ENCODE measurements around the gene NOXA1.

Gene NOXA1

GRCh38 chr9:137456864-137457405, 33.7 kb downstream of the NOXA1 start:
- no peak overlapping the region for H2AFZ ChIP-seq (ENCODE audit: low read length)
- no peak overlapping the region for H4K8ac ChIP-seq (ENCODE audit: low read depth, low read length)
- WGBS, 2 donors (ENCODE audit: extremely low coverage in 2 of 2, insufficient read length in 2 of 2, insufficient replicate concordance in 1 of 2), result no CpG with 5 or more reads among the region's 10 CpGs
- H3K4ac ChIP-seq (ENCODE audit: low read length), result no peak overlapping the region
- H3K9me3 ChIP-seq (replicated peaks in 1 of 2; ENCODE audit: control insufficient read depth in 2 of 2, insufficient read depth in 1 of 2, low read depth in 1 of 2, low read length in 2 of 2), result no peaks in the 10 kb centered on the region
- H3K27me3 ChIP-seq (ENCODE audit: control insufficient read depth in 3 of 3, insufficient read depth in 3 of 3, low read depth in 1 of 3, low read length in 3 of 3), result no peaks in the 10 kb centered on the region
- no peak overlapping the region for H3K4me2 ChIP-seq (ENCODE audit: insufficient read depth, low read length, poor library complexity, severe bottlenecking)
- no peak overlapping the region for H2BK120ac ChIP-seq (ENCODE audit: low read depth, low read length)
- H4K91ac ChIP-seq (ENCODE audit: low read depth, low read length, poor library complexity), result no peak overlapping the region
- H3K9ac ChIP-seq (ENCODE audit: low read depth, low read length, poor library complexity), result no peak overlapping the region
- no peak overlapping the region for H2BK12ac ChIP-seq (ENCODE audit: low read length)
- H2BK5ac ChIP-seq (ENCODE audit: low read length), result no peak overlapping the region
- DNase-seq (ENCODE audit: low spot score), result no peak
- no peak overlapping the region for H3K18ac ChIP-seq (ENCODE audit: low read length)
- no peak overlapping the region for H3K27ac ChIP-seq (replicated peaks; ENCODE audit: low read length)
- peak overlapping the region; percentile 93 for H3K23ac ChIP-seq (ENCODE audit: low read depth, low read length, poor library complexity)
- H3K14ac ChIP-seq (ENCODE audit: low read length), result no peak overlapping the region
- H3K4me1 ChIP-seq (ENCODE audit: control insufficient read depth in 2 of 2, insufficient read depth in 1 of 2, low read depth in 1 of 2, low read length in 2 of 2), result peaks cover 11 to 26% of the 10 kb centered on the region in 2 donors
- H3K36me3 ChIP-seq (replicated peaks in 1 of 2; ENCODE audit: control insufficient read depth in 2 of 2, insufficient read depth in 2 of 2, low read length in 2 of 2), result peaks cover 26 to 53% of the 10 kb centered on the region in 2 donors
- H2AK5ac ChIP-seq (ENCODE audit: low read depth, low read length), result peak overlapping the region; percentile 70
- H3K4me3 ChIP-seq (ENCODE audit: low read length in 2 of 2), result no peak overlapping the region
- H2BK15ac ChIP-seq (ENCODE audit: low read length), result no peak overlapping the region
- peaks cover 28% of the 10 kb centered on the region for H3K79me1 ChIP-seq (ENCODE audit: low read depth, low read length)

- Histone ChIP-seq H2BK15ac (ENCODE audit: low read length) (peak overlapping the region; percentile 37), H3K4me1 (ENCODE audit: control insufficient read depth in 2 of 2, insufficient read depth in 1 of 2, low read depth in 1 of 2, low read length in 2 of 2) (peaks cover 11 to 26% of the 10 kb centered on the region in 2 donors), H3K4me3 (ENCODE audit: low read length in 2 of 2) (peak overlapping the region in 1 of 2 donors; percentile 81), H3K4me2 (ENCODE audit: insufficient read depth, low read length, poor library complexity, severe bottlenecking) (peak overlapping the region; percentile 97), H3K9me3 (replicated peaks in 1 of 2; ENCODE audit: control insufficient read depth in 2 of 2, insufficient read depth in 1 of 2, low read depth in 1 of 2, low read length in 2 of 2) (peaks cover 0 to 2% of the 10 kb centered on the region in 2 donors), H3K14ac (ENCODE audit: low read length) (peak overlapping the region; percentile 98), H2BK5ac (ENCODE audit: low read length) (peak overlapping the region; percentile 82), H3K36me3 (replicated peaks in 1 of 2; ENCODE audit: control insufficient read depth in 2 of 2, insufficient read depth in 2 of 2, low read length in 2 of 2) (peaks cover 24 to 48% of the 10 kb centered on the region in 2 donors), H4K91ac (ENCODE audit: low read depth, low read length, poor library complexity) (no peak overlapping the region), H4K8ac (ENCODE audit: low read depth, low read length) (no peak overlapping the region), H3K18ac (ENCODE audit: low read length) (peak overlapping the region; percentile 38), H2BK12ac (ENCODE audit: low read length) (no peak overlapping the region), H2AK5ac (ENCODE audit: low read depth, low read length) (peak overlapping the region; percentile 99), H3K23ac (ENCODE audit: low read depth, low read length, poor library complexity) (peak overlapping the region; percentile 93), H3K79me1 (ENCODE audit: low read depth, low read length) (peaks cover 25% of the 10 kb centered on the region), H3K9ac (ENCODE audit: low read depth, low read length, poor library complexity) (peak overlapping the region; percentile 99), H3K27me3 (ENCODE audit: control insufficient read depth in 3 of 3, insufficient read depth in 3 of 3, low read depth in 1 of 3, low read length in 3 of 3) (peaks cover 0 to 4% (median 0%) of the 10 kb centered on the region in 3 experiments), H2BK120ac (ENCODE audit: low read depth, low read length) (peak overlapping the region; percentile 17), H3K27ac (replicated peaks; ENCODE audit: low read length) (no peak overlapping the region), H3K4ac (ENCODE audit: low read length) (no peak overlapping the region), H2AFZ (ENCODE audit: low read length) (no peak overlapping the region)
- DNase-seq (ENCODE audit: low spot score), result no peak
- no CpG with 5 or more reads among the region's 44 CpGs for WGBS, 2 donors (ENCODE audit: extremely low coverage in 2 of 2, insufficient read length in 2 of 2, insufficient replicate concordance in 1 of 2)
Measured at GRCh38 chr9:137457406-137458193, 34.4 kb downstream of the NOXA1 start.

GRCh38 chr9:137458194-137459151, 35.3 kb downstream of the NOXA1 start:
- Histone ChIP-seq H3K18ac (ENCODE audit: low read length) (peak overlapping the region; percentile 93), H3K4me1 (ENCODE audit: control insufficient read depth in 2 of 2, insufficient read depth in 1 of 2, low read depth in 1 of 2, low read length in 2 of 2) (peaks cover 11 to 20% of the 10 kb centered on the region in 2 donors), H3K9ac (ENCODE audit: low read depth, low read length, poor library complexity) (peak overlapping the region; percentile 99), H3K4ac (ENCODE audit: low read length) (peak overlapping the region; percentile 76), H2AK5ac (ENCODE audit: low read depth, low read length) (peak overlapping the region; percentile 99), H3K79me1 (ENCODE audit: low read depth, low read length) (peaks cover 23% of the 10 kb centered on the region), H3K4me2 (ENCODE audit: insufficient read depth, low read length, poor library complexity, severe bottlenecking) (peak overlapping the region; percentile 97), H2BK15ac (ENCODE audit: low read length) (peak overlapping the region; percentile 37), H4K91ac (ENCODE audit: low read depth, low read length, poor library complexity) (no peak overlapping the region), H2BK5ac (ENCODE audit: low read length) (peak overlapping the region; percentile 82), H3K27ac (replicated peaks; ENCODE audit: low read length) (no peak overlapping the region), H3K4me3 (ENCODE audit: low read length in 2 of 2) (peak overlapping the region; percentile 81 to 91), H3K23ac (ENCODE audit: low read depth, low read length, poor library complexity) (peak overlapping the region; percentile 93), H3K36me3 (replicated peaks in 1 of 2; ENCODE audit: control insufficient read depth in 2 of 2, insufficient read depth in 2 of 2, low read length in 2 of 2) (peaks cover 19 to 40% of the 10 kb centered on the region in 2 donors), H3K9me3 (replicated peaks in 1 of 2; ENCODE audit: control insufficient read depth in 2 of 2, insufficient read depth in 1 of 2, low read depth in 1 of 2, low read length in 2 of 2) (peaks cover 0 to 2% of the 10 kb centered on the region in 2 donors), H2AFZ (ENCODE audit: low read length) (peak overlapping the region; percentile 99), H3K14ac (ENCODE audit: low read length) (peak overlapping the region; percentile 98), H2BK120ac (ENCODE audit: low read depth, low read length) (peak overlapping the region; percentile 17), H2BK12ac (ENCODE audit: low read length) (no peak overlapping the region), H3K27me3 (ENCODE audit: control insufficient read depth in 3 of 3, insufficient read depth in 3 of 3, low read depth in 1 of 3, low read length in 3 of 3) (peaks cover 0 to 6% (median 0%) of the 10 kb centered on the region in 3 experiments), H4K8ac (ENCODE audit: low read depth, low read length) (no peak overlapping the region)
- WGBS, 2 donors (ENCODE audit: extremely low coverage in 2 of 2, insufficient read length in 2 of 2, insufficient replicate concordance in 1 of 2), result no CpG with 5 or more reads among the region's 88 CpGs
- DNase-seq (ENCODE audit: low spot score), result no peak
